Hematopoietic multipotent progenitor cell treated with erythropoietin and hydrocortisone succinate and interleukin-3 and kit ligand, for 17 days (in vitro differentiated cells): ENCODE measurements around the gene DSTN.

Experiments used
- DNase-seq: peaks from one replicate; pipeline ENCODE4 v3.0.0-alpha.2; 2015; ENCODE audit warnings: low spot score

DSTN gene

DNA sequence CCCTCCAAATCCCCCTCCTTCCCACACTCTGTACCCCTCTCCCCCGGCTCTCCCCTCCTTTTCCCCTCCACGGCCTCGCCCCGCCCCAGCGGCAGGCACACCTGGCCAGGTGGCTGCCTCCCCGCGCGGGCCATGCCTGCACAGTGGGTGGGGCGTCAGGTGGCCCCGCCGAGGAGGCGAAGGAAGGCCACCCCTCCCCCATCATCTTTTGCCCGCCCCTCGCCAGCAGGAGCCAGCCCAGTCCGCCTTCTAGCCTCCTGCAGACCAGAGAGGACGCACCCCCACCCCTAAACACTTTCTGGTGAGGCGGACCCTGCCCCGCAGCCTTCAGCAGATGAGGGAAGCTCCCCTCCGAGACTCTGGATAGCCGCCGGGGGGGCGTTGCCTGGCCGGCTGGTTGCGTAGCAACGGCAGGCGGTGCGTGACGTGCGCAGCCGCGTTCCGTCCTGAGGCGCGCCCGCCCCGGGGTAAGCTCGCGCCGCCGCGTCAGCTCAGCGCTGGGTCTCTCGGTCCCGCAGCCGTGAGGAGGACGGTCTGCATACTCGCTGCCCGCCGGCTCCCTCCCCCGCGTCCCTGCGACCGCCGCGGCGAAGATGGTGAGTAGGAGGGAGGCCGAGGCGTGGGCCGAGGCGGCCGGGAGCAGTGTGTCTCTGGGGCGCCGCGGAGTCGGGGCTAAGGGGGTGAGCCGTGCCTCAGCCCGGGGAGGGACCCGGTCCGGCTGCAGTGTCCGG lies at the start of gene DSTN:
DSTN (plus strand) TSS at position 460 of the 731 bp plus-strand sequence; CDS start at position 594, 134 bp downstream.
- DNase-seq, result peak; percentile 81

- DNase-seq, result no peak
These were observed 49.3 kb upstream of the DSTN start for GRCh38 chr20:17520583-17520982.

DNA sequence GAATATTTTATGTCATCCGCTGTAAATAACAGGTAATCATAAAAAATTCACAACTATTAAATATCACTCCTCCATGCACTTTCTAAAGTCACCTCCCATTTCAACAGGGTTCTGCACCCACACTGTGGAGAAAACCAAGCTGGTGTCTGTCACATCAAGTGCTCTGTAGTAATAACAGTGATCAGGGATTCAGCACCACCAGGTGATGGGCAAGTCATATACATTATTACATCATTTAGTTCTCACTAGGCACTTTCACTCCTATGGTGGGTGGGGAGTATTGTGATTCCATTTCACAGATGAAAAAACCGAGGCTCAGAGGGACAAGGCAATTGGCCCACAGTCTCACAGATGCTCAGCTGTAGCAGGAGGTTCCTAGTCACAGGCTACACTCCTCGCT lies 47.3 kb upstream of the DSTN start:
- DNase-seq, result no peak

DNA sequence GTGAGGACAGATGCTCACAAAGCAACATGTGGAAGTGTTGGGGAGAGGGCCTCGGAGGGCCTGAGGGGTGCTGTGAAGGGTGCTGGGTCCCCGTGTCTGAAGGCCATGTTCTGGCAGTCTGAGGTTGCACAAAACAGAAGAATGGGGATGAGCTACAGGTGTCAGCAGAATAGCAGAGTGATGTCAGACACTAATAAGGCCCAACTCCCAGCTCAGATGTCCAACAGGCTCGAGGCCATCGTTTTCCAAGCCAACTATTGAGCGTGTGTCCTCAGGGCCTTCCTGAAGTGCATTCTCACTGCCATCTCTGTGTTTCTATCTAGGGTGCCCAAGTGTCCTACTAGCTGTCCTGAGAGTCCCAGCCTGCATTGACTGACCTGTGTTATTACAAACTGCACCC lies 46.5 kb upstream of the DSTN start:
- no peak for DNase-seq

DNA sequence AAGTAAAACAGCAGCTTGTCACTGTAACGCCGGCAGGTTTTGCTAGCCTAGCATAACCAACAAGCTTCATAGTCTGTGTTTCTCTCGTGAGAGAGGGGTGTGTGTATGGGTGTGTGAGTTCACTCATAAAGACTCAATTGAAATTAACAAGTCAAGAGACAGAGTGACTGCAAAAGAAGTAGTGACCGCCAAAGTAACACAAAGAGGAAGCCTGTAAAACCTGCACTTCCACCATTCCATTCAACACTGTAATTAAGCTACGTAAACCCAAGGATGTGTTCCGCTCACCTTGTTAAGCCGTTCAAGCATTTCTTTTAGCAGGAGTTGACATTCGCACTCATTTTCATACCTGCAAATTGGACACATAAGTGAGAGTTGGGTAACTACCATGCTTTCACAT lies 45.3 kb upstream of the DSTN start:
- DNase-seq, result no peak

DNA sequence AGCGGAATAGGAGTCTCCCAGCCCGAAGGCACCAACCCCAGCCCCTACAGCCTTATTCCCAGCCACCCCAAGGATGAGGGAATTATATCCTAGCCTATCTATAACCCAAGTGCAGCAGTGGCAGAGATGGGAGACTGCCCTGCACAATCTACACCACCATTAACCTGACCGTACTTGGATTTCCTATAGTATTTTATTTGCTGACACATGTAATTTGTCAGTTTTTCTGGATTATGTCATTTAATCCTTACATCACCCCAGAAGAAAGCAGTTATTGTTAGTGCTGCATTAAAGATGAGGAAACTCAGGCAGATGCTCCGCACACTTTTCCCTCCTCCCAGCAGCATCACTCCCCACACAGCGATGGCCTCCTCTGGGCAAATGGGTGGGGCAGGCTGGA lies 44.7 kb upstream of the DSTN start:
- no peak for DNase-seq

DNA sequence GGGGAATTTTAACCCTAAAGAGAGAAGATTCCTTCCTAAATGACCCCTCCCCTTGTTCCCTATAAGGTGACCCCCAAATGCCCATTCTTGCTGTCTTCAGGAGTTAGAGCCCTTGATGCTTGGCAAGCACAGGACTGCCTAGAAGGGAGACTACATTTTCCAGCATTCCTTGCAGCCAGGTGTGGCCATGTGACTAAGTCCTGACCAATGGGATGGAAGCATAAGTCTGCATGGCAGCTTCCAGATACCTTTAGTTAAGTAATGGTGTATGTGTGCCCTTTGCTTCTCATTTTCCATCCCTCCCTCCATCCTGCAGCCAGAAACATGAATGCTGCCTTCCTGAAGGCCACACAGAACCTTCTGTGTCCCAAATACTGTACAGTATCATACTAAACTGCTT lies 44.2 kb upstream of the DSTN start:
- DNase-seq, result no peak

GRCh38 chr20:17529586-17529985 lies 40.3 kb upstream of the DSTN start:
- no peak for DNase-seq

- no peak for DNase-seq
These were observed 39.7 kb upstream of the DSTN start for GRCh38 chr20:17530153-17530552.

DNA sequence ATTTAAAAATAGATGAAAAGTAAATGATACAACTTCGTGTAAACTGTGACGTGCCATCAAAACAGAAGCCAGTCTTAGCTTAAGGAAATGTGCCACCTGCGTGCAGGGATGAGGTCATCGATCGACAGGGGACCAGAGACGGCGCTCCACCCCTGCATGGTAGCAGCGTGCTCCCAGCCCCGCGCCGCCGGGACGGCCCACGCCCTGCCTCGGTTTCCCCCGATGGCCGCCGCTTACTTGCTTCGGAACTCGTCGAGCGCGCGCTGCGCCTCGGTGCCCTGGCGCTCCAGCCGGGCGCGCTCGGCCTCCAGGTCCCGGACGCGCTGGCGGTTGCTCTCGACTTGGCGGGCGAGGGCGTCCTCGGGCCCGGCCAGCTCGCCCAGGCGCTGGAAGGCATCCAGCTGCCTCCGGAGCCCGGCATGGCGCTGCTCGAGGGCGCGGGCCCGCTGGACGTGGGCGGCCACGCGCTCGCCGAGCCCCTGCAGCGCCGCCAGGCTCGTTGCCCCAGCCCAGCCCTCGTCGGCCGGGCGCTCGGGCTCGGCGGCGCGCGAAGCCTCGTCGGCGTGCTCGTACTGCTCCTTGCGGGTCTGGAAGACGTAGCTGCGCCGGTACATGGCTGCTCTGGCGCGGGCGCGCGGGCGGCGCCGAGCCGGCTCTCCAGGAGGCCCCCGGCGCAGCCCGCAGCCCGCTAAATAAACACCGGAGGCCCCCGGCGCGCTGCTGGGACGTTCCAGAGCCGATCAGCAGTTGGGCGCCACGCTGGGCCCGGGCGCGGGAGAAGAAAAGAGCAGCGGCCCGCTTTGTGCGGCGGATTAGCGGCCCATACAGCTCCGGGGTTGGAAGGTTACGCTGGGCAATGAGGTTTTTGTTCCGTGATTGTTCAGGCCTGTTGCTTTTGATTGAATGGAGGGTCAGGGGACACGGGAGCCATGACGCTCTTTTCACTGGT lies 38.9 kb upstream of the DSTN start, which contains the start of gene BFSP1:
BFSP1 (minus strand) TSS at position 664 of the 949 bp plus-strand sequence; CDS start at position 614, 50 bp downstream.
- DNase-seq, result no peak

DNA sequence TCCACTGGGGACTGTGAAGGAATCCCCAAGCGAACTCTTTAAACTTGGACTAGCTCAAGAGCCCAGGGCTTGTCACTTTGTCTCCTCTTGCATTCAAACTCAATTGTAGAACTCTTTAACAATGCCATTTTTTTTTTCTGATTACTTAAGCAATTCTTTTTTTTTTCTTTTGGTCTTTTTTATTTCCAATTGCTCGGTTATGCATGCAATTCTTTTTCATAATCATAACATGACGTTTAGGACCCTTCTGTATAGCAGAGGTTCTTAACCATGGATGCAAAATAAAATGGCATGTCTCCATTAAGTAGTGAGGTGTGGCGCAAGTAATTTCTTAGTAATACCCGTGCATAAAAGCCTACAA lies 38.2 kb upstream of the DSTN start:
- no peak for DNase-seq

DNA sequence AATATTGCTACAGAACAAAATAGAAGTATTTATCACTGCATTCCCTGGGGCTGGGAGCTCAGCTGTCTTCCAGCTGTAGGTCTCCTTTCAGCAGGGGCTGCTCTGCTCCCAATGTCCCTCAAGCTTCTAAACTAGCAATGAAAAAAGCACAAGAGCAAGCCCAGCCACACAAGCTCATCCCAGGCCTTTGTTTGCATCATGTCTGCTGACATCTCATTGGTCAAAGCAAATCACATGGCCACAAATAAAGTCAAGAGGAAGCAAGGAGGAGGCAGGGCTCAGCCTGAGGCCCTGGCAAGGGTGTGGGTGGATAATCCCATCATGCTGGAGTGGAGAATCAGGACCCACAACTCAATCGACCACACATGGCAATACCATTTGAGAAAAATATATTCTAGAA lies 36.5 kb upstream of the DSTN start:
- DNase-seq, result no peak

DNA sequence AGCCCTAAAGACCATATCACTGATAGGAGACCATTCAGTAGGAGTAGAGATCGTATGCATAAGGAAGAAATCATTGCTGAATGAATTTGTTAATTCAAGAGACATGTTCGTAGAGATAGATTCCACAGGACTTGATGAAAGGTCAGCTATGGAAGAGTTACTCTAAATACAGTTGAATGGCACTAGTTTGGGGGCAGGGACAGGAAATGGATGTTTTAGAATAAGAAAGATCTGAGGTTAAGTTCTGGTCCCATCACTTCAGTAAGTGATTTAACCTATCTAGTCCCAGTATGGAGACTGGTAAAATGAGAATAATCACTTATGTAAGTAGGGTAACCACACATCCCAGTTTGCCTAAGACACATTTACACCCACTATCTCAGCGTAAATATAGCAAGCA lies 35.8 kb upstream of the DSTN start:
- no peak for DNase-seq

DNA sequence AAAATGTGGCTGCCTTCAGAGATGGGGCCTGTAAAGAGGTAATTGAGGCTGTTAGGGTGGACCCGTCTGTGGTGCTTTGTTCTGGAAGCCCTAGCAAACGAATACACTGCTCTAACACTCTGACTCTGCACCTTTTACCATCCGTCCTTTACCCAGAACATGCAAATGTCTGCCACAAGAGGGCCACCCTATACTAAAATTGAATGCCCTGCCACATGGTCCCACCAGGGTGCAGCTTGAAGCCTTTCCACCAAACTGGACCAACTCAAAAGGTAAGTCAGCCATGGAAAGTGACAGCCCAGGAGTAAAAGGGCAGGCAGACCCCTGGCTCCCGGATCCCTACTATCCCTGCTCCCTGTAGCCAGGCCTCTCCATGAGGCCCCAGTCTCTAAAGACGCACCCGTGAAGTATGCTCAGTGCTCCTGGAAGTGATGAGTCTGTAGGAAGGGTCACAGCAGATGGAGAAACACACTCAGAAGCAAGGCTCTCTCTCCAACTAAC lies 32.9 kb upstream of the DSTN start:
- DNase-seq, result peak; percentile 45

DNA sequence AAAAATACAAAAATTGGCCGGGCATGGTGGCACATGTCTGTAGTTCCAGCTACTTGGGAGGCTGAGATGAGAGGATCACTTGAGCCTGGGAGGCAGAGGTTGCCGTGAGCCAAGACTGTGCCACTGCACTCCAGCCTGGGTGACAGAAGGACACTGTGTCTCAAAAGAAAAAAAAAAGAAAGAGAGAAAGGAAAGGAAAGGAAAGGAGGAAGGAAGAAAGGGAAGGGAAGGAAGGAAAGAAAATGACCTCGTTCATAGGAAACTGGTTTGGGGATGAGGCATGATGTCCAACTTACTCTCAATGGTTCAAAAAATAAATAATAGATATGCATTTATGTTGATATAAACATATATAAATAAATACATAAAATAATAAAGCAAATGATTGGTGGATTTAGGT lies 31.9 kb upstream of the DSTN start:
- DNase-seq, result no peak

DNA sequence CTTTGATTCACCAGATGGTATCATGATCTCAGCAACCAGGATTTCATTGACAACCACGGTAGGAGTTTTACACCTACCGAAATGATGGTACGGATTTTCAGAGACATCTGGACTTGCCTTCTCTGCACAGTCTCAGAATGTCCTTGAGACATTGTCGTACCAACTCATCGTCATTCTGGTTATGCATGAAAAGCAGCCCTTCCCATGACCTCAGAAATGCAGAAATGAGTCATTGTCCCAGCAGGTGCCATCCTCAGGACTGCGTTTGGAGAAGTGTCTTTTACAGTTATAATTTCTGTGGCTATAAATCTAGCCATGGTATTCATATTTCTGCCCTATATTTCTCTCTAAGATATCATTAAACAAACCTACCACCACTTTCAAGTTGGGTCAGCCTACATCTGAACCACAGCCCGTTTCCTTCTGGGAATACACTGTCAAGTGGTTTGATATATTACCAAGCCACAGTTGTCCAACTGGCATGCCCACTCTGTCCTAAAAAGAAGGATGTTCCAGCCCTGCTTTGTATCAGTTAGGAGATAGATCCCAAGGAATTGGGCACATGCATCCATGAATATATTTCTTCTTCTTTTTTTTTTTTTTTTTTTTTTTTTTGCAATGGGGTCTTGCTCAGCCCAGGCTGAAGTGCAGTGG lies 31.2 kb upstream of the DSTN start:
- DNase-seq, result no peak

DNA sequence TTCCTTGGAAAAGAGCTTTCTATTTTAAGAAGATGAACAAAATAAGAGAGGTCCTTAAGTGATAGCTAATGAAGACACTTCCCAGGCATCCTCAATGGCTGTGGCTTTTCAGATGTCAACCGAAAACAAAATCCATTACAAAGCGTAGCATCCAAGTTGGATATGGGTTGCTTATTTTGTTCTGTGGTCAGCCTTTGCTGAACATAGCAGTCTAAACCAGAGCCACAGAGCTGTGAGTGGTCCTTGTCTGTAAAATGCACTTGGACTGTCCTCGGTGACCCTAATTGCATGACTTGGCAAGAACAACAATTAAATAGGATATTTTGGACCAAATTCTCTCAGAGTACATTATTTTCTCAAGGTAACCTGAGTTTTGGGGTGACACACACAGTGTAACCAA lies 28.3 kb upstream of the DSTN start:
- DNase-seq, result no peak

DNA sequence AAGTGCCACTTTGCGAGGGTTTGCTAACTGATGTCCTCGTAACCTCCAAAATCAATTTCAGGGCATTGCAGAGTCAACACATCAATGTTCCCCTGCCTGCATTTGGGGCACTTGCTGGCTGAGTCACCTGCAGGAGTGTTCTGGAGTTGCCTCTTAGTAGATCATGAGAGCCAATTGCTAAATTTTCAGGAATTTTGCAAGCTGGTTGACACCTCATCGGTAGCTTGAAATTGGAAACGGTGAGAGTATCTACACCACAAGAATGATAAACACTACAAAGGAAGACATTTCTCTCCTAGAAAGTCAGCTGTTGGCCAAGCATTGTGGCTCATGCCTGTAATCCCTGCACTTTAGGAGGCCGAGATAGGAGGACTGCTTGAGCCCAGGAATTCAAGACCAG lies 27.9 kb upstream of the DSTN start:
- DNase-seq, result no peak

- no peak for DNase-seq
These were observed 27.4 kb upstream of the DSTN start for GRCh38 chr20:17542481-17542880.

GRCh38 chr20:17542993-17543412 lies 26.9 kb upstream of the DSTN start:
- no peak for DNase-seq

GRCh38 chr20:17543531-17544131 lies 26.2 kb upstream of the DSTN start:
- DNase-seq, result no peak

DNA sequence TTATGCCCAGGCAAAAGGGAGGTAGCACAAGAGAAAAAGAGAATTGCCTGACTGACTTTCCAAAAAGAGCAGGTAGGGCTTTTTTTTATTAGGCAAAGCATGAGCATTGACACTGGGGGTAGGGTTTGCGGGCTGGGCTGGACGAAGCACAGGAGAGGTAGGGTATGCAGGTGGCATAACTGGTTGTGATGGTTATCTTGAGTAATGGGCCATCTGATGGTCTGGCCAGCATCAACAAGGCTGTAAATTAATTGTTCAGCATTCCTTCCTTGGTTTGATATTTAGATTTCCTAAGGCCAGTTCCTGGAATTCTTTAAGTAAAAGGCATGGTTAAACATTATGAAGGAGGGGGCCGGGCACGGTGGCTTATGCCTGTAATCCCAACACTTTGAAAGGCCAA lies 24.7 kb upstream of the DSTN start:
- DNase-seq, result no peak
